ENCODE data around the gene MTX2. TPM values are rescaled to one million over a fixed set of nuclear protein-coding genes. Genes with fewer than 3 reads are reported as not detected.
"Not testable (repeated sequence)": the region's sequence is repeated elsewhere in the genome, so short reads cannot be mapped to it uniquely, and the experiment has no call there.

MTX2 gene
- total RNA-seq, 1 donor = 13.0 TPM

DNA sequence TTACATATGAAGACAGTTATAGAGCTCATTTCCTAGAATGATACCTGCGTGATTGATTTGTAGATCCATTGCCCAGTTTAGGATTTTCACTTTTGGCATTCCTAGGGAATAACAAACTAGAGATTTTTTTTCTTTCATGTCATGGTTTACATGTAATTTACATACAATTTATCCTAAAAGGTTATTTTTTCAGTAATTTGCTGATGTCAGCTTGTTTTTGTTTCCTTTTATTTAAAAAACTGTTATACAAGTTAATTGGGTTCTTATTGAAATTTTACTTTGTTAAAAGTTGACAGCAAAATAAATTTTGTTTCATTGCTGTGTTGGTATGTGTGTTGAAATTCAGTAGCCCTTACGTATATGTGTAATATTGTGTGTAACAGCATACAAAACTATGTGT is 23.4 kb downstream of the MTX2 start:
- H4K20me1 ChIP-seq (ENCODE audit: insufficient read depth, low read length) = peaks cover 7% of the 10 kb centered on the region
- H2AFZ ChIP-seq (ENCODE audit: low read length) = no peak overlapping the region
- no peak overlapping the region for H3K4me2 ChIP-seq (ENCODE audit: insufficient read depth, low read length)
- H3K4me3 ChIP-seq (ENCODE audit: insufficient read depth, low read length) = no peak overlapping the region
- H3K4me1 ChIP-seq (ENCODE audit: insufficient read depth, low read length) = peaks cover 14% of the 10 kb centered on the region
- no peaks in the 10 kb centered on the region for H3K9me3 ChIP-seq (ENCODE audit: low read depth, low read length)
- TF ChIP-seq, protein P1, sequence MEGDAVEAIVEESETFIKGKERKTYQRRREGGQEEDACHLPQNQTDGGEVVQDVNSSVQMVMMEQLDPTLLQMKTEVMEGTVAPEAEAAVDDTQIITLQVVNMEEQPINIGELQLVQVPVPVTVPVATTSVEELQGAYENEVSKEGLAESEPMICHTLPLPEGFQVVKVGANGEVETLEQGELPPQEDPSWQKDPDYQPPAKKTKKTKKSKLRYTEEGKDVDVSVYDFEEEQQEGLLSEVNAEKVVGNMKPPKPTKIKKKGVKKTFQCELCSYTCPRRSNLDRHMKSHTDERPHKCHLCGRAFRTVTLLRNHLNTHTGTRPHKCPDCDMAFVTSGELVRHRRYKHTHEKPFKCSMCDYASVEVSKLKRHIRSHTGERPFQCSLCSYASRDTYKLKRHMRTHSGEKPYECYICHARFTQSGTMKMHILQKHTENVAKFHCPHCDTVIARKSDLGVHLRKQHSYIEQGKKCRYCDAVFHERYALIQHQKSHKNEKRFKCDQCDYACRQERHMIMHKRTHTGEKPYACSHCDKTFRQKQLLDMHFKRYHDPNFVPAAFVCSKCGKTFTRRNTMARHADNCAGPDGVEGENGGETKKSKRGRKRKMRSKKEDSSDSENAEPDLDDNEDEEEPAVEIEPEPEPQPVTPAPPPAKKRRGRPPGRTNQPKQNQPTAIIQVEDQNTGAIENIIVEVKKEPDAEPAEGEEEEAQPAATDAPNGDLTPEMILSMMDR (IDR thresholded peaks at IDR 0.05; ENCODE audit: extremely low read depth, low read depth, low read length) = no peak
- H3K36me3 ChIP-seq (ENCODE audit: insufficient read depth, low read length) = no peaks in the 10 kb centered on the region
- H3K27me3 ChIP-seq (ENCODE audit: insufficient read depth, low read length) = no peaks in the 10 kb centered on the region
- no peak overlapping the region for H3K27ac ChIP-seq (ENCODE audit: low read depth, low read length)
- no peak for DNase-seq (ENCODE audit: insufficient read length, low spot score, missing footprints)
- H3K79me2 ChIP-seq (ENCODE audit: insufficient read depth, low read length) = peaks cover 47% of the 10 kb centered on the region

DNA sequence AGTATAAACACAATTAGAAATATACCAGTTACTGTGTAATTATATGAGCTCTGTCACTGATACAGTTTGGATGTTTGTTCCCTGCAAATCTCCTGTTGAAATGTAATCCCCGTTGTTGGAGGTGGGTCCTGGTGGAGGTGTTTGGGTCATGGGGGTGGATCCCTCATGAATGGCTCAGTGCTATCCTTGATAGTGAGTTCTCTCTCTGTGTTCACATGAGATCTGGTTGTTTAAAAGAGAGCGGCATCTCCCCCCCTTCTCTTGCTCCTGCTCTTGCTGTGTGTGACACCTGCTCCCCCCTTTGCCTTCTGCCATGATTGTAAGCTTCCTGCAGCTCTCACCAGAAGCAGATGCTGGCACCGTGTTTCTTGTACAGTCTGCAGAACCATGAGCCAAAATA is 24.1 kb downstream of the MTX2 start:
- H3K36me3 ChIP-seq (ENCODE audit: insufficient read depth, low read length) = no peaks in the 10 kb centered on the region
- H3K27ac ChIP-seq (ENCODE audit: low read depth, low read length) = no peak overlapping the region
- H3K79me2 ChIP-seq (ENCODE audit: insufficient read depth, low read length) = peaks cover 41% of the 10 kb centered on the region
- H3K4me1 ChIP-seq (ENCODE audit: insufficient read depth, low read length) = peaks cover 14% of the 10 kb centered on the region
- TF ChIP-seq, protein P1 (IDR thresholded peaks at IDR 0.05; ENCODE audit: extremely low read depth, low read depth, low read length) = no peak
- no peaks in the 10 kb centered on the region for H3K9me3 ChIP-seq (ENCODE audit: low read depth, low read length)
- no peak overlapping the region for H3K4me2 ChIP-seq (ENCODE audit: insufficient read depth, low read length)
- H3K27me3 ChIP-seq (ENCODE audit: insufficient read depth, low read length) = no peaks in the 10 kb centered on the region
- H2AFZ ChIP-seq (ENCODE audit: low read length) = no peak overlapping the region
- no peak for DNase-seq (ENCODE audit: insufficient read length, low spot score, missing footprints)
- H3K4me3 ChIP-seq (ENCODE audit: insufficient read depth, low read length) = no peak overlapping the region
- peaks cover 7% of the 10 kb centered on the region for H4K20me1 ChIP-seq (ENCODE audit: insufficient read depth, low read length)

DNA sequence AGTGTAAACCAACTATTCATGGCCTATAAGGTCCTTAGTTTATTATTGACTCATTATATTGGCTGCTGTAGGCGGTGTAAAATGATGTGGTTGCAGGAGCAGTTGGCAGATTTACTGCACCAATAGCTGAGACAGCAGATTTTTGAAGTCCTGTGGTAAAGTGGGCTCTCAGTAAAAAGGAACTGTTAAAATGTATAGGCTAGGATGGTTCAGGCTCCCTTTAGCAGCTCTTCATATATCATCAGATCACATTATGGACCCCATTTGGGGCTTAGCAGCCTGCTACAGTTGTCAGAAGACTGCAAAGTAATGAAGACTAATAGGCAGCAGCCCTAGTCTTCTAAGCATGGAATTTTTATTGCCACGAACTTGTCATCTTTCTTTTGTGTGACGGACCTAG is 27.8 kb downstream of the MTX2 start:
- H3K4me1 ChIP-seq (ENCODE audit: insufficient read depth, low read length) = peaks cover 14% of the 10 kb centered on the region
- H2AFZ ChIP-seq (ENCODE audit: low read length) = no peak overlapping the region
- peaks cover 7% of the 10 kb centered on the region for H4K20me1 ChIP-seq (ENCODE audit: insufficient read depth, low read length)
- DNase-seq (ENCODE audit: insufficient read length, low spot score, missing footprints) = no peak
- TF ChIP-seq, protein P1 (IDR thresholded peaks at IDR 0.05; ENCODE audit: extremely low read depth, low read depth, low read length) = no peak
- H3K27ac ChIP-seq (ENCODE audit: low read depth, low read length) = no peak overlapping the region
- no peak overlapping the region for H3K4me3 ChIP-seq (ENCODE audit: insufficient read depth, low read length)
- no peaks in the 10 kb centered on the region for H3K36me3 ChIP-seq (ENCODE audit: insufficient read depth, low read length)
- peaks cover 19% of the 10 kb centered on the region for H3K79me2 ChIP-seq (ENCODE audit: insufficient read depth, low read length)
- no peak overlapping the region for H3K4me2 ChIP-seq (ENCODE audit: insufficient read depth, low read length)
- no peaks in the 10 kb centered on the region for H3K9me3 ChIP-seq (ENCODE audit: low read depth, low read length)
- no peaks in the 10 kb centered on the region for H3K27me3 ChIP-seq (ENCODE audit: insufficient read depth, low read length)

DNA sequence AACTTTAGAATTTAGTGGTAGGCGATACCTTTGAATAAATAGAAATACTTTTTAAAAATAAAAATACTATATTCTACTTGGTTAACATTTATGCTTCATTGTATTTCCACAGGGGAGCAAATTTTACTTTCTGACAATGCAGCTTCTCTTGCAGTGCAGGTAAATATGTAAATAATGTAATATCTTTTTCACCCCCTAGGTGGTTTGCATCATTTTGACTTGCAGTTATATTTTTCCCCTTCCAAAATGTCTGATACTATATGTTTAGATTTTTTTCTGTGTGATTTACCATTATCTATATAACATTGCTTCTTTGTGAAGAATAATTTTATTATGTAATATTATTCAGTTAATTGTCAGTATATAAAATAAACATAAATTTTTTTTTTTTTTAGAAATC is 28.5 kb downstream of the MTX2 start:
- TF ChIP-seq, protein P1 (IDR thresholded peaks at IDR 0.05; ENCODE audit: extremely low read depth, low read depth, low read length) = no peak
- DNase-seq (ENCODE audit: insufficient read length, low spot score, missing footprints) = no peak
- Histone ChIP-seq H3K4me3 (ENCODE audit: insufficient read depth, low read length) (no peak overlapping the region), H3K36me3 (ENCODE audit: insufficient read depth, low read length) (peaks cover 2% of the 10 kb centered on the region), H3K4me2 (ENCODE audit: insufficient read depth, low read length) (no peak overlapping the region), H3K9me3 (ENCODE audit: low read depth, low read length) (no peaks in the 10 kb centered on the region), H4K20me1 (ENCODE audit: insufficient read depth, low read length) (peaks cover 7% of the 10 kb centered on the region), H2AFZ (ENCODE audit: low read length) (no peak overlapping the region), H3K27ac (ENCODE audit: low read depth, low read length) (no peak overlapping the region), H3K27me3 (ENCODE audit: insufficient read depth, low read length) (no peaks in the 10 kb centered on the region), H3K79me2 (ENCODE audit: insufficient read depth, low read length) (peaks cover 15% of the 10 kb centered on the region), H3K4me1 (ENCODE audit: insufficient read depth, low read length) (peaks cover 14% of the 10 kb centered on the region)

DNA sequence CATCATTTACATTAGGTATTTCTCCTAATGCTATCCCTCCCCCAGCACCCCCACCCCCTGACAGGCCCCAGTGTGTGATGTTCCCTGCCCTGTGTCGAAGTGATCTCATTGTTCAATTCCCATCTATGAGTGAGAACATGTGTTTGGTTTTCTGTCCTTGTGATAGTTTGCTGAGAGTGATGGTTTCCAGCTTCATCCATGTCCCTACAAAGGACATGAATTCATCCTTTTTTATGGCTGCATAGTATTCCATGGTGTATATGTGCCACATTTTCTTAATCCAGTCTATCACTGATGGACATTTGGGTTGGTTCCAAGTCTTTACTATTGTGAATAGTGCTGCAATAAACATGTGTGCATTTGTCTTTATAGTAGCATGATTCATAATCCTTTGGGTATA is 36.8 kb downstream of the MTX2 start:
- not testable (repeated sequence) for H3K4me1 ChIP-seq (ENCODE audit: insufficient read depth, low read length); H3K4me3 ChIP-seq (ENCODE audit: insufficient read depth, low read length); H3K27me3 ChIP-seq (ENCODE audit: insufficient read depth, low read length)

More for the DNA sequence above, 36.8 kb downstream of the MTX2 start:
- H4K20me1 ChIP-seq (ENCODE audit: insufficient read depth, low read length); DNase-seq (ENCODE audit: insufficient read length, low spot score, missing footprints); H3K4me2 ChIP-seq (ENCODE audit: insufficient read depth, low read length); H3K36me3 ChIP-seq (ENCODE audit: insufficient read depth, low read length); H3K27ac ChIP-seq (ENCODE audit: low read depth, low read length); H3K79me2 ChIP-seq (ENCODE audit: insufficient read depth, low read length); H3K9me3 ChIP-seq (ENCODE audit: low read depth, low read length); H2AFZ ChIP-seq (ENCODE audit: low read length): not testable (repeated sequence)
